GM19193 (cell line): ENCODE data around the gene CTNNA3.

Experiments used
- POLR2A ChIP-seq: IDR thresholded peaks from 4 replicates; pipeline ENCODE4 v1.6.1; 2011; ENCODE audit not compliant: insufficient read depth, insufficient read length; ENCODE audit errors: extremely low read depth

CTNNA3 gene

DNA sequence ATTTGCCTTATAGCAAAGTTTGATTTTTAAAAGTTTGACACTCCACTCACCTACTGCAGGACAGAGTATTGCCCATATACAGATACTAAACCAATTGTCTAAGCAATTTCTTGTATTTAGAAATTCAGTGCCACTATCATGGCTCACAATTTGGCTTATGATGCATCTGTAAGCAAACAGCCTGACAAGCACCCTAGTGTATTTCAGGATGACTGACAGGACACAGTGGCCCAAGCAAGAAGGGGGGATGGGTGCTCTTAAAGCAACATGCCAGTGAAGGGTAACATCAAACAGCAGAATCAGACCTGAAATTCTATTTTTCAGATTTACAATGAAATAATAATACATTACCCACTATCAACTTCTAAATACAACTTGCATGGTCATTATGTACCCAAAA lies 30.5 kb downstream of the CTNNA3 start:
- TF ChIP-seq POLR2A, result no peak

DNA sequence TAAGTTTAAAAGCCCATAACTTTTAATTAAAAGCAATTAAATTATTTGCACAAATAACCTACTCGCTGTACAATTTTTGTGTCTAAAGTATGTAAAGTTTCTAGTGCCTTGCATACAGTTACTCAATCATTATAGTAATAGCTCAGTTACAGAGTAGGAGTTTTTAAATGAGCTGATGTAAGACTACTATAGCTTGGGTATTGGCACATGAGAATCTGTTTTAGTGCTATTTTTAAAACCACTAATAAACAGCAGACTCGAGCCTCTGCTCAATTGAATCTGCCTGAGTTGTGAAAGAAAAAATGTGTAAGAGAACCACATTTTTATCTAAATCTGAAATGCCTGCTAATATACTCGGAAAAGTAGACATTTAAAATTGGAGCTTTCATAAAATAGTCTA lies 31.1 kb downstream of the CTNNA3 start:
- no peak for TF ChIP-seq POLR2A

DNA sequence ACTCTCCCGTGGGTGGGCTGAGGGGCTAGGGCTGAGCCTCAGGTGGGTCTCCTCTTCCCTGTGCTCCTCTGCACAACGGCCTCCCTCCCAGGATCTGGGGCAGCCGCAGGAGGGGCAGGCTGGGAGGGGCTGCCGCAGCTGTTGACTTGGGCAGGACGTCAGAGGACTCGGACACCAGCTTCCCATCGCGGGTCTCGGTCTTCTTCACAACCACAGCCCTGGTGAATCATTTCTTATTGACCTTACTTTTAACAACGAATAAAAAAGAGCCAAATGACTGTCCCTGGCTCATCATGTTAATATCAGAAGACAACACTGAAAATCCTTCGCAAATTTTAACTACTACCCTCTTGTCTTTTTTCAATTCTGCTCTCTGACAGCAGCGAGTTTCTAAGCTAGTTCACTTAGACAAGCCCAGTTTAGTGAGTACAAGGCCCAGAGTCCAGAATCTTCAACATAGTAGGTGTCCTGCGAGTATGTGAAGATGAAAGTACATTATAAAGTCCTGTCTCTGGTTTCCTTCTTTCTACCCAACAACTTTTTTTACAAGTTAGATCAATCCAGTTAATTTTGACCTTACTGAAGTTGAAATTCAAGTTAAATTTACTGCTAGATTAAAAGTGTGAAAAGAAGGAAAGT lies 32.4 kb downstream of the CTNNA3 start:
- no peak for TF ChIP-seq POLR2A

DNA sequence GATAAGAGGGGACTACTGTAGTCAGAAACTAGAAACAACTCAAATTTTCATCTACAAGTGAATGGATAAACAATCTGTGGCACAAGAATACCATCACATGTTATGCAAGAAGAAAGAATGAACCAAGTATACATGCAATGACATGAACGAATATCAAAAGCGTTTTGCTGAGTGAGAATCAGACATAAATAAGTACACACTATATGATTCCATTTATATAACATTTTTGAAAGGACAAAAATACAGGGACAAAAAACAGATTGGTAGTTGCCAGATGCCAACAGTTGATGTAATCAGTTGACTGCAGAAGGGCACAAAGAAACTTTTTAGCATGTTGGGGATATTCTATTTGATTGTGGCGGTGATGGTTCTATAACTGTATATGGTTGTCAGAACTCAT lies 33.6 kb downstream of the CTNNA3 start:
- no peak for TF ChIP-seq POLR2A

- no peak for TF ChIP-seq POLR2A
These were observed 36.5 kb downstream of the CTNNA3 start for GRCh38 chr10:67659497-67659896.

GRCh38 chr10:67657775-67658174 lies 38.2 kb downstream of the CTNNA3 start:
- TF ChIP-seq POLR2A, result no peak

- no peak for TF ChIP-seq POLR2A
These were observed 45.4 kb downstream of the CTNNA3 start for GRCh38 chr10:67650558-67650957.

- TF ChIP-seq POLR2A, result no peak
These were observed 47.3 kb downstream of the CTNNA3 start for GRCh38 chr10:67648613-67649229.

- TF ChIP-seq POLR2A, result no peak
These were observed 65.1 kb downstream of the CTNNA3 start for GRCh38 chr10:67630904-67631303.

DNA sequence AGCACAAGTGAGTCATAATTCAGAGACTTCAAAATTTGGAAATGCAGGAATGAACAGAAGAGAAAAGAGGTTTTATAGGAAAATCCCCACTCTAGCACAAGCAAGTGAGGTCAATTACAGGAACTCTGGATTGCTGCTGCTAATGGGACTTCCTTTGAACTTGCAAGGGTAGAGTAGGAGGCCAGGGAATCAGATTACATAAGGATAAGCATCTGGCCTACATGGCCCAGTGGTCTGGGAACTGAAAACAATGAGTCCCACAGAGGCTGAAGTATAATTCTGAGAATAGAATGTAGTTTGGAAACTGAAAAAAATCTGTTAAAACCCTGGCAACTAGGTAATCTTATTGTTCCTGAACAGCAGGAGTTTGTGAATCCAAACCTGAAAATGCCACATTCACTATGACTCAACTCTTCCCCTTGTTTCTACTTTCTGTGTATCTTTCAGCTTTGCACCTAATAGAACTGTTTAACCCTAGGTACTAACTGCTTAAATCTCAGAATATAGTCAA lies 66.5 kb downstream of the CTNNA3 start:
- no peak for TF ChIP-seq POLR2A

DNA sequence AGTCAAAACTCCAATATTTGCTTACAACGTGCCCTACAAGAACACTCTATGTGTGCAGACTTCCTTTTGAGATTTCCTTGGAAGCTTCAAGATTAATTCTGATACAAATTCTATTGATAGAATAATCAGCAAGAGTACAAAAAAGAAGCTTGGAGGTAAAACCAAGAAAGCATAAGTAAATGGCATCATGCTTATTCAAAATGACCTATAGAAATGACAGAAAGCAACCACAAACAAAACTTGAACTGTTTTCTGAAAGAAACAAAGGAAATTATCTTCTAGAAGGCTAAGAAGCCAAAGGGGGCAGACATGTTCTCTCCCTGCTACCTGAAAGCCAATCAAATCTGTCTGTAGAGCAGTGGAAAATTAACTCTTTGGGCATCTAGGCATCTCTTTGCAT lies 73.0 kb downstream of the CTNNA3 start:
- TF ChIP-seq POLR2A, result no peak

DNA sequence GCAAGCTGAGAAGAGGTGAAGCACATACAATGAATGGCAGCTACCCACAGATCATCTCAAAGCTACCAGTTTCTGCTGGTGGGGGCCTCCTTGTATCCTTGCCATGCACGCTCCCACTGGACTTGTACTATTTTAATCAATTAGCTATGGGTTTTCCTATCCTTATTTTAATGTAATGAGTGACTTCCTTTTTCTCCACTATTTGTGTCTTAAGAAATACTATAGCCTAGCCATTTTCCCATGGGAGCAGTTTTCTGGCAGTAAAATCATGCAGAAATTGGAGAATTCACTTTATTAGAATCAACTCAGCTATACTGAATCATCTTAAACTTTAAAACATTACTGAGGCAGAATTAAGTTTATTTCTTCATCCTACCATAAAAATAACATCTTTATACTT lies 73.5 kb downstream of the CTNNA3 start:
- no peak for TF ChIP-seq POLR2A

- TF ChIP-seq POLR2A, result no peak
These were observed 74.2 kb downstream of the CTNNA3 start for GRCh38 chr10:67621834-67622233.

- no peak for TF ChIP-seq POLR2A
These were observed 77.9 kb downstream of the CTNNA3 start for GRCh38 chr10:67618116-67618515.

GRCh38 chr10:67612577-67613537 lies 83.1 kb downstream of the CTNNA3 start:
- TF ChIP-seq POLR2A, result no peak
